NCI-H2081 (cell line): ENCODE data around the gene C10orf67.

Experiments
- DNase-seq, 2 experiments: peaks; one replicate each; lab custom pipeline; 2025; lab: John Stamatoyannopoulos, UW

C10orf67 gene

GRCh38 chr10:23172429-23173213 lies 172.0 kb downstream of the C10orf67 start:
- no peak for DNase-seq

GRCh38 chr10:23171232-23171876 lies 173.2 kb downstream of the C10orf67 start:
- DNase-seq, result no peak

GRCh38 chr10:23158370-23158769 lies 186.2 kb downstream of the C10orf67 start:
- DNase-seq, result peak; percentile 43 to 45

GRCh38 chr10:23157691-23158369 lies 186.8 kb downstream of the C10orf67 start:
- DNase-seq, result peak; percentile 21 to 41

GRCh38 chr10:23157239-23157681 lies 187.3 kb downstream of the C10orf67 start:
- DNase-seq, result no peak

GRCh38 chr10:23156447-23157150 lies 188.0 kb downstream of the C10orf67 start:
- DNase-seq, result no peak

GRCh38 chr10:23155169-23155568 lies 189.4 kb downstream of the C10orf67 start:
- DNase-seq, result no peak
